Gastrocnemius medialis (tissue), 4 donors: Measurements from ENCODE around the gene KIF18A. TPM values are rescaled to one million over a fixed set of nuclear protein-coding genes. Genes with fewer than 3 reads are reported as not detected.

Experiments
- ATAC-seq, 2 donors: fragments of 150-250 bp; one replicate each; pipeline ENCODE4 v1.9.1; 2016
- DNase-seq, 2 donors: peaks; one replicate each; pipeline ENCODE4 v3.0.0-alpha.2; 2019
- H3K27ac ChIP-seq, 4 donors: fragments of 200-600 bp; sonication (generic); 1 replicate in 1 of 4; 2 replicates in 3 of 4; pipeline ENCODE4 v1.5.1; 2016 to 2018; ENCODE audit warnings: mild to moderate bottlenecking in 2 of 4, moderate library complexity in 1 of 4
- H3K27me3 ChIP-seq, 3 donors: fragments of 200-600 bp; sonication (generic) in 2 of 3; 1 replicate in 1 of 3; 2 replicates in 2 of 3; pipeline versions ENCODE4 v1.5.1 to v1.6.0; 2016 to 2019; ENCODE audit warnings: mild to moderate bottlenecking in 1 of 3, moderate library complexity in 1 of 3
- H3K36me3 ChIP-seq, 2 donors: fragments of 200-600 bp; sonication (generic) in 1 of 2; one replicate each; pipeline ENCODE4 v1.5.1; 2017 to 2018
- H3K4me1 ChIP-seq, 2 donors: fragments of 200-600 bp; sonication (generic) in 1 of 2; one replicate each; pipeline ENCODE4 v1.5.1; 2016 to 2017; ENCODE audit warnings: mild to moderate bottlenecking in 2 of 2
- H3K4me3 ChIP-seq, 4 donors: fragments of 200-600 bp; sonication (generic) in 3 of 4; 1 replicate in 1 of 4; 2 replicates in 3 of 4; pipeline ENCODE4 v1.5.1; 2016 to 2019; ENCODE audit warnings: mild to moderate bottlenecking in 2 of 4
- H3K9me3 ChIP-seq, 3 donors: fragments of 200-600 bp; sonication (generic) in 2 of 3; 1 replicate in 1 of 3; 2 replicates in 2 of 3; pipeline ENCODE4 v1.5.1; 2016 to 2019
- POLR2A ChIP-seq, 2 donors: fragments of 450-650 bp; IDR thresholded peaks; one replicate each; pipeline ENCODE4 v1.6.1; 2017; ENCODE audit warnings: antibody characterized with exemption in 2 of 2, mild to moderate bottlenecking in 2 of 2, moderate library complexity in 2 of 2
- in situ Hi-C, 4 donors: fragments of 200-750 bp; cut with MboI; loops; one replicate each; pipeline versions ENCODE4 v1.15.0 to v1.8.0; 2017; ENCODE audit warnings: low sequenced_read_pairs in 4 of 4
- intact Hi-C: fragments of 100-400 bp; cut with DNase I; formaldehyde crosslinking; loops from one replicate; pipeline ENCODE4 v1.15.1; 2023; ENCODE audit warnings: low total_unique reads
- total RNA-seq, 4 donors: library from RNA; depleted of rRNA; stranded (reverse); fragments of >200 nt; gene quantifications; one replicate each; pipeline versions ENCODE4 v1.1.0 to v1.2.3, GENCODE V29; 2016
- TF ChIP-seq, protein P1 (sequence below), 5 experiments: fragments of 450-650 bp in 3 of 5; fragments of 200-600 bp in 2 of 5; sonication (generic) in 2 of 5; IDR thresholded peaks in 4 of 5; conservative IDR thresholded peaks in 1 of 5; 1 replicate in 4 of 5; 2 replicates in 1 of 5; pipeline ENCODE4 v1.5.1; 2016 to 2019; ENCODE audit warnings: antibody characterized with exemption in 5 of 5, mild to moderate bottlenecking in 3 of 5, moderate library complexity in 3 of 5

KIF18A gene
- total RNA-seq, 4 donors from 2014 or later: 0.10 to 0.41 (median 0.10) TPM

DNA sequence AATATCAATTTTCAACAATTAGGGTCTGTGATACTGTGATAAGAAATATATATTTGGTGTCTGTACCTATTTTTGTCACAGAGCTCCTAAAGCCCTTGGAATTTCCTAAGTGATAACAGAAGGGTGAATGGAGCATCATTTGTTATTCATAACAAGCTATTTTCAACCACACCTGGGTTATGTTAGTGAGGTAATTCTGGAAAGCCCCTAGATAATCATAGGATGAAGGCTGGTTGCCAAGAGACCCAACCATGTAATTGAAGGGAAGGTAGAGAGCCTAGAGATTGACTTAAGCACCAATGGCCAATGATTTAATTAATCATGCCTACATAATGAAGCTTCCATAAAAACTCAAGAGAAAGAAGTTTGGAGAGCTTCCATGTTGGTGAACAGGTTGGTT lies 109.4 kb downstream of the KIF18A start:
- intact Hi-C loops: no loop called here
- peaks cover 0 to 9% (median 0%) of the 10 kb centered on the region in 3 donors for H3K9me3 ChIP-seq
- TF ChIP-seq POLR2A (IDR thresholded peaks at IDR 0.05): no peak
- TF ChIP-seq, protein P1, sequence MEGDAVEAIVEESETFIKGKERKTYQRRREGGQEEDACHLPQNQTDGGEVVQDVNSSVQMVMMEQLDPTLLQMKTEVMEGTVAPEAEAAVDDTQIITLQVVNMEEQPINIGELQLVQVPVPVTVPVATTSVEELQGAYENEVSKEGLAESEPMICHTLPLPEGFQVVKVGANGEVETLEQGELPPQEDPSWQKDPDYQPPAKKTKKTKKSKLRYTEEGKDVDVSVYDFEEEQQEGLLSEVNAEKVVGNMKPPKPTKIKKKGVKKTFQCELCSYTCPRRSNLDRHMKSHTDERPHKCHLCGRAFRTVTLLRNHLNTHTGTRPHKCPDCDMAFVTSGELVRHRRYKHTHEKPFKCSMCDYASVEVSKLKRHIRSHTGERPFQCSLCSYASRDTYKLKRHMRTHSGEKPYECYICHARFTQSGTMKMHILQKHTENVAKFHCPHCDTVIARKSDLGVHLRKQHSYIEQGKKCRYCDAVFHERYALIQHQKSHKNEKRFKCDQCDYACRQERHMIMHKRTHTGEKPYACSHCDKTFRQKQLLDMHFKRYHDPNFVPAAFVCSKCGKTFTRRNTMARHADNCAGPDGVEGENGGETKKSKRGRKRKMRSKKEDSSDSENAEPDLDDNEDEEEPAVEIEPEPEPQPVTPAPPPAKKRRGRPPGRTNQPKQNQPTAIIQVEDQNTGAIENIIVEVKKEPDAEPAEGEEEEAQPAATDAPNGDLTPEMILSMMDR (IDR thresholded peaks at IDR 0.05 in 4 of 5, conservative IDR thresholded peaks at IDR 0.05 in 1 of 5): no peak

DNA sequence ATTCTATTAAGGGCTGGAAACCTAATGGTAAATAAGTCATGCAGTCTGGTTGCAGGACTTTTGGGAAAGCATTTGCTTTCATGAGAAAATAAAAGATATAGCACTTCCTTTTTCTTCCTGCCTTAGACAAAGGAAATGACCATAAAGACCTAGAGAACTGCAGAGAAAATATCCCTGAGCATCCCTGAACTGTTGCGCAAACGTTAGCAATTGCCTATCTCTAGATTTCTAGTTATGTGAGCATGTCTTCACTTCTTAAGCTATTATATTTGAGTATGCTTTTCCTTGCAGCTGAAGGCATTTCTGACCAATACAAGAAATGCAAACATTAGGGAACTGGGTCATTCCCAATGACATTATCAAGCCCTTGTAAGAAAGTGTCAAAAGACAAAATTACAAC lies 110.6 kb downstream of the KIF18A start:
- DNase-seq (no peak), ATAC-seq (no peak)
- Histone ChIP-seq H3K4me3 (no peak overlapping the region), H3K36me3 (no peaks in the 10 kb centered on the region), H3K4me1 (no peaks in the 10 kb centered on the region), H3K9me3 (peaks cover 0 to 4% (median 0%) of the 10 kb centered on the region in 3 donors), H3K27me3 (no peaks in the 10 kb centered on the region), H3K27ac (no peak overlapping the region)
- intact Hi-C loops: no loop called here
- in situ Hi-C loops: no loop called here
- TF ChIP-seq, protein P1 (IDR thresholded peaks at IDR 0.05 in 4 of 5, conservative IDR thresholded peaks at IDR 0.05 in 1 of 5): no peak
- TF ChIP-seq POLR2A (IDR thresholded peaks at IDR 0.05): no peak

More for the DNA sequence above, 109.4 kb downstream of the KIF18A start:
- Histone ChIP-seq H3K36me3 (no peaks in the 10 kb centered on the region), H3K4me1 (no peaks in the 10 kb centered on the region), H3K4me3 (no peak overlapping the region), H3K27me3 (no peaks in the 10 kb centered on the region), H3K27ac (no peak overlapping the region)
- no peak for DNase-seq
- ATAC-seq: no peak
- in situ Hi-C loops: no loop called here

DNA sequence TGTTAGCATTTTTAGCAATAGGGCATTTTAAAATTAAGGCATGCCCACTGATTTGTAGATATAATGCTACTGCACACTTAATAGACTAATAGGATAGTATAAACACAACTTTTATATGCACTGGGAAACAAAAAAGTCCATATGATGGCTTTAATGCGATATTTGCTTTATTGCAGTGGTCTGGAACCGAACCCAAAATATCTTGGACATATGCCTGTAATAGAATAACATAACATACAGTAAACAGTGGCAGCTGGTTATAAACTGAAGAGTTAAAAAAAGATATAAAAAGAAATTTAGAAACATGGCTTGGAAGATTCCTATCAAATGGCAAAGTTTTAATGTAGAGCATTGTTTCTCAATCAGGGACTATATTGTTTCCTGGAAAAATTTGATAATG lies 111.9 kb downstream of the KIF18A start:
- in situ Hi-C loops: no loop called here
- Histone ChIP-seq H3K27ac (no peak overlapping the region), H3K27me3 (no peaks in the 10 kb centered on the region), H3K4me1 (no peaks in the 10 kb centered on the region), H3K4me3 (no peak overlapping the region), H3K36me3 (no peaks in the 10 kb centered on the region), H3K9me3 (peaks cover 0 to 4% (median 0%) of the 10 kb centered on the region in 3 donors)
- no peak for TF ChIP-seq POLR2A (IDR thresholded peaks at IDR 0.05)
- TF ChIP-seq, protein P1 (IDR thresholded peaks at IDR 0.05 in 4 of 5, conservative IDR thresholded peaks at IDR 0.05 in 1 of 5): no peak
- ATAC-seq (no peak), DNase-seq (no peak)
- intact Hi-C loops: no loop called here

DNA sequence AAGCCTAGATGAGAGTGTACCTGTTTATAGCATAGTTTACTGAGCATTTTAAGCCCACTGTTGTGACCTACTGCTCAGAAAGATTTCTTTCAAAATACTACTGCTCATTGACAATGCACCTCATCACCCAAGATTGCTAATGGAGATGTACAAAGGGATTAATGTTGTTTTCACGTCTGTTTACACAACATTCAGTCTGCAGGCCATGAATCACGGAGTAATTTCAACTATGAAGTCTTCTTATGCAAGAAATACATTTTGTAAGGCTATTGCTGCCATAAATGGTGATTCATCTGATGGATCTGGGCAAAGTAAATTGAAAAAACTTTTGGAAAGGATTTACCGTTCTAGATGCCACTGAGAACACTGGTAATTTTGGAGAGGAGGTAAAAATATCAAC lies 112.9 kb downstream of the KIF18A start:
- Histone ChIP-seq H3K9me3 (peaks cover 0 to 4% (median 0%) of the 10 kb centered on the region in 3 donors), H3K27me3 (no peaks in the 10 kb centered on the region), H3K27ac (no peak overlapping the region), H3K4me1 (no peaks in the 10 kb centered on the region), H3K36me3 (no peaks in the 10 kb centered on the region), H3K4me3 (no peak overlapping the region)
- DNase-seq: no peak
- intact Hi-C loops: no loop called here
- TF ChIP-seq, protein P1 (IDR thresholded peaks at IDR 0.05 in 4 of 5, conservative IDR thresholded peaks at IDR 0.05 in 1 of 5): no peak
- no peak for TF ChIP-seq POLR2A (IDR thresholded peaks at IDR 0.05)
- in situ Hi-C loops: no loop called here
- no peak for ATAC-seq

DNA sequence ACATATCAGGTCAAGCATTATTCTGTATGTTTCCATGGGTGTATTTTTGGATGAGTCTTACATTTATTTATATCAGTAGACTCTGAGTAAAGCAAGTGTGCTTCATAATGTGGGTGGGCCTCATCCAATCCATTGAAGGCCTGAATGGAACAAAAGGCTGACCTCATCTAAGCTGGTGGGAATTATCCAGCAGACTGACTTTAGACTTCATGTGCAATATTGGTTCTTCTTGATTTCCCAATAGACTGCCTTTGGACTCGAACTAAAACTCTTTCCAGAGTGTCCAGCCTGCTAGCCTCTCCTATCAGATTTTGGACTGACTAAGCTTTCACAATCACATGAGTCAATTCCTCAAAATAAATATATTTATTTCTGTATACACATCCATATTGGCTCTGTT lies 116.2 kb downstream of the KIF18A start:
- intact Hi-C loops (no loop called here), in situ Hi-C loops (no loop called here)
- H3K4me1 ChIP-seq: no peaks in the 10 kb centered on the region
- H3K27ac ChIP-seq: no peak overlapping the region
- H3K36me3 ChIP-seq: no peaks in the 10 kb centered on the region
- H3K27me3 ChIP-seq: no peaks in the 10 kb centered on the region
- H3K9me3 ChIP-seq: no peaks in the 10 kb centered on the region
- no peak for DNase-seq
- H3K4me3 ChIP-seq: no peak overlapping the region
- ATAC-seq: no peak
- TF ChIP-seq POLR2A (IDR thresholded peaks at IDR 0.05): no peak
- TF ChIP-seq, protein P1 (IDR thresholded peaks at IDR 0.05 in 4 of 5, conservative IDR thresholded peaks at IDR 0.05 in 1 of 5): no peak
